CD14-positive monocyte (primary cell): ENCODE data around the gene HBQ1. TPM values are rescaled to one million over a fixed set of nuclear protein-coding genes. Genes with fewer than 3 reads are reported as not detected.

Source experiments
- DNase-seq, 3 donors: peaks; one replicate each; pipeline ENCODE4 v3.0.0-alpha.2; 2011 to 2022
- H2AFZ ChIP-seq: 2 replicates; pipeline ENCODE4 v1.6.0; 2012; ENCODE audit warnings: mild to moderate bottlenecking, low read depth, low read length, inconsistent platforms; ENCODE audit not compliant: insufficient read depth, poor library complexity, severe bottlenecking
- H3K27ac ChIP-seq, 2 donors: 1 replicate in 1 of 2; 2 replicates in 1 of 2; pipeline ENCODE4 v1.5.1; 2012 to 2013; ENCODE audit warnings: low read length in 2 of 2, control low read depth in 1 of 2, inconsistent platforms in 1 of 2, low read depth in 1 of 2, mild to moderate bottlenecking in 1 of 2
- H3K27me3 ChIP-seq, 2 donors: one replicate each; pipeline versions ENCODE4 v1.6.0 to v1.6.1; 2011 to 2013; ENCODE audit warnings: low read length in 2 of 2; ENCODE audit not compliant: control insufficient read depth in 2 of 2, insufficient read depth in 2 of 2
- H3K36me3 ChIP-seq, 2 donors: replicated peaks in 1 of 2; 1 replicate in 1 of 2; 2 replicates in 1 of 2; pipeline versions ENCODE4 v1.5.1 to v1.6.1; 2012 to 2013; ENCODE audit warnings: low read length in 2 of 2, control low read depth in 1 of 2, inconsistent platforms in 1 of 2, mild to moderate bottlenecking in 1 of 2; ENCODE audit not compliant: insufficient read depth in 2 of 2, control insufficient read depth in 1 of 2
- H3K4me1 ChIP-seq, 2 donors: 1 replicate in 1 of 2; 2 replicates in 1 of 2; pipeline versions ENCODE4 v1.5.1 to v1.6.1; 2012 to 2013; ENCODE audit warnings: low read length in 2 of 2, control low read depth in 1 of 2, inconsistent platforms in 1 of 2, mild to moderate bottlenecking in 1 of 2, moderate library complexity in 1 of 2; ENCODE audit not compliant: insufficient read depth in 2 of 2, control insufficient read depth in 1 of 2
- H3K4me2 ChIP-seq: replicated peaks from 2 replicates; pipeline ENCODE3; 2012; ENCODE audit warnings: low read length, moderate library complexity, mild to moderate bottlenecking; ENCODE audit not compliant: poor library complexity, severe bottlenecking; ENCODE audit errors: extremely low read depth
- H3K4me3 ChIP-seq, 3 experiments: fragments of 200-600 bp in 1 of 3; sonication (generic) in 1 of 3; replicated peaks in 1 of 3; 1 replicate in 2 of 3; 2 replicates in 1 of 3; pipeline ENCODE4 v1.5.1; 2011 to 2013; ENCODE audit warnings: low read length in 3 of 3, mild to moderate bottlenecking in 3 of 3, control low read depth in 2 of 3, low read depth in 2 of 3, inconsistent platforms in 1 of 3, moderate library complexity in 1 of 3
- H3K79me2 ChIP-seq: 2 replicates; pipeline ENCODE4 v1.6.0; 2012; ENCODE audit warnings: mild to moderate bottlenecking, control low read depth, inconsistent platforms, low read length, moderate library complexity; ENCODE audit not compliant: insufficient read depth
- H3K9ac ChIP-seq: 2 replicates; pipeline ENCODE4 v1.6.0; 2017; ENCODE audit warnings: low read length, mild to moderate bottlenecking; ENCODE audit not compliant: insufficient read depth, poor library complexity, severe bottlenecking
- H3K9me3 ChIP-seq, 2 donors: replicated peaks in 1 of 2; 1 replicate in 1 of 2; 2 replicates in 1 of 2; pipeline versions ENCODE4 v1.5.1 to v1.6.1; 2012 to 2013; ENCODE audit warnings: low read length in 2 of 2, control low read depth in 1 of 2; ENCODE audit not compliant: control insufficient read depth in 1 of 2, insufficient read depth in 1 of 2
- H4K20me1 ChIP-seq: 2 replicates; pipeline ENCODE4 v1.6.0; 2012; ENCODE audit warnings: mild to moderate bottlenecking, low read length, control low read depth, moderate library complexity; ENCODE audit not compliant: insufficient read depth
- H3K27ac Mint-ChIP-seq, 7 donors: one replicate each; pipeline ENCODE4 v1.8.0; 2020; ENCODE audit warnings: mild to moderate bottlenecking in 7 of 7, mixed read lengths in 7 of 7, moderate library complexity in 6 of 7, inconsistent platforms in 2 of 7
- H3K27me3 Mint-ChIP-seq, 3 donors: one replicate each; pipeline ENCODE4 v1.8.0; 2021 to 2022; ENCODE audit warnings: low read depth in 3 of 3, mild to moderate bottlenecking in 3 of 3, mixed read lengths in 3 of 3, moderate library complexity in 3 of 3, inconsistent platforms in 1 of 3
- H3K36me3 Mint-ChIP-seq, 2 donors: one replicate each; pipeline ENCODE4 v1.8.0; 2020; ENCODE audit warnings: mixed read lengths in 2 of 2, inconsistent platforms in 1 of 2, mild to moderate bottlenecking in 1 of 2
- H3K4me1 Mint-ChIP-seq: one replicate; pipeline ENCODE4 v1.8.0; 2020; ENCODE audit warnings: mild to moderate bottlenecking, mixed read lengths
- H3K4me3 Mint-ChIP-seq, 2 donors: one replicate each; pipeline ENCODE4 v1.8.0; 2020; ENCODE audit warnings: mild to moderate bottlenecking in 2 of 2, mixed read lengths in 2 of 2, moderate library complexity in 1 of 2
- H3K9me3 Mint-ChIP-seq, 7 donors: one replicate each; pipeline ENCODE4 v1.8.0; 2020 to 2022; ENCODE audit warnings: mixed read lengths in 7 of 7, mild to moderate bottlenecking in 6 of 7, moderate library complexity in 6 of 7, inconsistent platforms in 2 of 7
- CTCF ChIP-seq: fragments of 200-600 bp; IDR thresholded peaks from one replicate; pipeline ENCODE4 v1.8.0; 2022; ENCODE audit warnings: antibody characterized with exemption, mild to moderate bottlenecking
- WGBS: methylation state at CpG from one replicate; pipeline ENCODE4 v1.1.5; 2013; ENCODE audit warnings: missing lambda C conversion rate; ENCODE audit not compliant: insufficient coverage; 5-methylcytosine and 5-hydroxymethylcytosine counted together
- intact Hi-C, 2 donors: fragments of 100-400 bp; cut with micrococcal nuclease; formaldehyde crosslinking; loops; one replicate each; pipeline versions ENCODE4 v1.15.0 to v1.15.1; 2023
- polyA plus RNA-seq, 3 donors: library from polyadenylated mRNA; depleted of rRNA in 1 of 3; unstranded in 2 of 3; stranded (reverse) in 1 of 3; fragments of 300-500 nt in 2 of 3; fragments of >200 nt in 1 of 3; fragmentation: Illumina TruSeq in 2 of 3; gene quantifications; 1 replicate in 2 of 3; 2 replicates in 1 of 3; pipeline ENCODE4 v1.2.3, GENCODE V29; 2012 to 2021

The HBQ1 gene
- polyA plus RNA-seq, 3 donors: not detected

GRCh38 chr16:146646-147045 is 33.6 kb upstream of the HBQ1 start:
- Mint-ChIP-seq H3K4me1 (no peaks in the 10 kb centered on the region), H3K27me3 (peaks cover 27 to 50% (median 35%) of the 10 kb centered on the region in 3 donors), H3K36me3 (no peaks in the 10 kb centered on the region), H3K27ac (no peak overlapping the region), H3K9me3 (no peaks in the 10 kb centered on the region), H3K4me3 (no peak overlapping the region)
- no peaks in the 10 kb centered on the region for H4K20me1 ChIP-seq
- no peak overlapping the region for H2AFZ ChIP-seq
- no peaks in the 10 kb centered on the region for H3K79me2 ChIP-seq
- H3K9me3 ChIP-seq: no peaks in the 10 kb centered on the region
- no CpG with 5 or more reads among the region's 2 CpGs for WGBS
- H3K4me3 ChIP-seq: no peak overlapping the region
- H3K27ac ChIP-seq: no peak overlapping the region
- no peak overlapping the region for H3K9ac ChIP-seq
- intact Hi-C loops: no loop called here
- no peaks in the 10 kb centered on the region for H3K4me1 ChIP-seq
- no peaks in the 10 kb centered on the region for H3K36me3 ChIP-seq
- no peak for TF ChIP-seq CTCF
- peaks cover 2 to 25% of the 10 kb centered on the region in 2 donors for H3K27me3 ChIP-seq
- no peak overlapping the region for H3K4me2 ChIP-seq
- no peak for DNase-seq

- no peaks in the 10 kb centered on the region for H3K9me3 ChIP-seq
- H3K27ac Mint-ChIP-seq: no peak overlapping the region
- no peak overlapping the region for H3K9ac ChIP-seq
- H3K4me3 Mint-ChIP-seq: no peak overlapping the region
- no peaks in the 10 kb centered on the region for H4K20me1 ChIP-seq
- H3K9me3 Mint-ChIP-seq: peaks cover 0 to 2% (median 0%) of the 10 kb centered on the region in 7 donors
- intact Hi-C loops: no loop called here
- WGBS: 61% methylated on average over 9 of the region's 9 CpGs
- H2AFZ ChIP-seq: no peak overlapping the region
- no peaks in the 10 kb centered on the region for H3K79me2 ChIP-seq
- no peak overlapping the region for H3K4me2 ChIP-seq
- H3K4me1 ChIP-seq: peaks cover under 1% of the 10 kb centered on the region in 2 donors
- peaks cover 2 to 24% of the 10 kb centered on the region in 2 donors for H3K27me3 ChIP-seq
- H3K4me3 ChIP-seq: no peak overlapping the region
- no peak for DNase-seq
- peaks cover under 1% of the 10 kb centered on the region for H3K4me1 Mint-ChIP-seq
- no peaks in the 10 kb centered on the region for H3K36me3 ChIP-seq
- no peak overlapping the region for H3K27ac ChIP-seq
- H3K27me3 Mint-ChIP-seq: peaks cover 34 to 58% (median 35%) of the 10 kb centered on the region in 3 donors
- H3K36me3 Mint-ChIP-seq: no peaks in the 10 kb centered on the region
- TF ChIP-seq CTCF: no peak
These were observed 31.1 kb upstream of the HBQ1 start for GRCh38 chr16:149024-149660.
